ENCODE data around the gene ZNF574. TPM values are rescaled to one million over a fixed set of nuclear protein-coding genes. Genes with fewer than 3 reads are reported as not detected.

The ZNF574 gene
- total and polyA plus RNA-seq, 2 donors (not counting 3 experiments of a cell fraction or from before 2014, with no cell fraction given) = 13.6 to 15.3 TPM

DNA sequence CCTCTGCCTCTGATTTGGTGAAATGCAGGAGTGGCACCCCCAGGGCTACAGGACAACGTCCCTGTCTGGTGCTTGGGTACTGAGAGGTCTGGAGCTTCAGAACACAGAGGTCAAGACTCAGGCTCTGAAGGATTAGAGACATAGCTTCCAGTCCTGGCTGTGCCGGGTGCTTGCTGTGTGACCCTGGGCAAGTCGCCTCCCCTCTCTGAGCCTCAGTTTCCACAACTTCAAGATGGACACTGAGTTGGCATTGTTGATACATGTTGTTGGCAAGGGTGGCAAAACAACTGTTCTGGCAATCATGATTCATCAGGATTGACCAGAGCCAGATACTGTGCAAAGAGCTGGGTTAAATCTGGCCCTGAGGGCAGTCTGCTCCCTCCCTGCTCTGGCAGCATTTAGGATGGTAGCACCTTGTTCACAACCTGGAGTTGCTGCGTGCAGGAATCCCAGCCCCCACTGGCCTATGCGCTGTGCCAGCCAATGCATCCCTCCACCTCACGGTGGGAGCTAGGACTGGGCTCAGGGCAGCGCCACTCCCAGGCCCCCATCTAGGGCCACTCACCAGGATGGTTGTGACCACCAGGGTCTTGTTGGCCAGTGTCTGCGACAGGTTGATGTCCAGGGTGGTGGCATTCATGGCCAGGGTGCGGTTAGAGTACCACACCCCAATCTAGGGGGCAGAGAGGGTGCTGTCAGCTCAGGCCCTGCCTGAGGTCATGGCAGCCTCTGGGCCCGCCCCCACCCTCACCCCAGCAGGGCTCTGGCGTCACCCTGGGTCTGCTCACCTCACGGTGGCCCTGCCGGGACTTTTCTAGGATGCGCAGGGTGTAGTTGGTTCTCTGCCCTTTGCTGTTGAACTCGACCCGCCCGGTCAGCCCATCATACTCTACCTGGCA is 22.7 kb upstream of the ZNF574 start:
- no peak overlapping the region for H3K4me2 ChIP-seq (ENCODE audit: insufficient read depth, low read length)

More for the DNA sequence above, 22.7 kb upstream of the ZNF574 start:
- dilution Hi-C loops (cut with MboI; ENCODE audit: extremely low pct_ligation_motif_present, low sequenced_read_pairs) = no loop called here
- no peak overlapping the region for H3K27ac ChIP-seq (ENCODE audit: insufficient read depth, low read depth, low read length)
- H3K4me3 ChIP-seq (replicated peaks in 1 of 3; ENCODE audit: insufficient read depth in 1 of 3, low read depth in 1 of 3, low read length in 3 of 3) = no peak overlapping the region
- POLR2A ChIA-PET = no interaction called here
- TF ChIP-seq JUN (IDR thresholded peaks at IDR 0.05; ENCODE audit: borderline replicate concordance, insufficient read depth, insufficient read length, low read depth) (no peak), MYC (IDR thresholded peaks at IDR 0.05; ENCODE audit: low read depth, low read length) (no peak), EZH2 (IDR thresholded peaks at IDR 0.05; ENCODE audit: borderline replicate concordance, low read depth, low read length, severe bottlenecking) (no peak), FOS (IDR thresholded peaks at IDR 0.05; ENCODE audit: borderline replicate concordance, insufficient read depth, low read length) (no peak), POLR2A (IDR thresholded peaks at IDR 0.05; ENCODE audit: low read depth, low read length) (no peak), POLR2AphosphoS5 (IDR thresholded peaks at IDR 0.05; ENCODE audit: insufficient read depth, low read depth, low read length) (no peak), GATA2 (IDR thresholded peaks at IDR 0.05; ENCODE audit: insufficient read depth, insufficient read length, low read depth, low read length) (no peak)
- TF ChIP-seq, protein P1, sequence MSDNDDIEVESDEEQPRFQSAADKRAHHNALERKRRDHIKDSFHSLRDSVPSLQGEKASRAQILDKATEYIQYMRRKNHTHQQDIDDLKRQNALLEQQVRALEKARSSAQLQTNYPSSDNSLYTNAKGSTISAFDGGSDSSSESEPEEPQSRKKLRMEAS (IDR thresholded peaks at IDR 0.05; ENCODE audit: insufficient read depth, insufficient read length) = no peak
- TF ChIP-seq, protein P2, sequence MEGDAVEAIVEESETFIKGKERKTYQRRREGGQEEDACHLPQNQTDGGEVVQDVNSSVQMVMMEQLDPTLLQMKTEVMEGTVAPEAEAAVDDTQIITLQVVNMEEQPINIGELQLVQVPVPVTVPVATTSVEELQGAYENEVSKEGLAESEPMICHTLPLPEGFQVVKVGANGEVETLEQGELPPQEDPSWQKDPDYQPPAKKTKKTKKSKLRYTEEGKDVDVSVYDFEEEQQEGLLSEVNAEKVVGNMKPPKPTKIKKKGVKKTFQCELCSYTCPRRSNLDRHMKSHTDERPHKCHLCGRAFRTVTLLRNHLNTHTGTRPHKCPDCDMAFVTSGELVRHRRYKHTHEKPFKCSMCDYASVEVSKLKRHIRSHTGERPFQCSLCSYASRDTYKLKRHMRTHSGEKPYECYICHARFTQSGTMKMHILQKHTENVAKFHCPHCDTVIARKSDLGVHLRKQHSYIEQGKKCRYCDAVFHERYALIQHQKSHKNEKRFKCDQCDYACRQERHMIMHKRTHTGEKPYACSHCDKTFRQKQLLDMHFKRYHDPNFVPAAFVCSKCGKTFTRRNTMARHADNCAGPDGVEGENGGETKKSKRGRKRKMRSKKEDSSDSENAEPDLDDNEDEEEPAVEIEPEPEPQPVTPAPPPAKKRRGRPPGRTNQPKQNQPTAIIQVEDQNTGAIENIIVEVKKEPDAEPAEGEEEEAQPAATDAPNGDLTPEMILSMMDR (IDR thresholded peaks at IDR 0.05; ENCODE audit: extremely low read depth in 1 of 2, insufficient read depth in 1 of 2, low read depth in 1 of 2, low read length in 2 of 2) = no peak
- BruUV-seq (replicated peaks) = no TSS peak
- no peaks in the 10 kb centered on the region for H3K27me3 ChIP-seq (ENCODE audit: control insufficient read depth in 2 of 2, insufficient read depth in 2 of 2, low read length in 2 of 2)
- intact Hi-C loops (cut with micrococcal nuclease) = no loop called here
- no peak overlapping the region for H2AFZ ChIP-seq (ENCODE audit: low read depth, low read length)
- no peaks in the 10 kb centered on the region for H3K4me1 ChIP-seq (ENCODE audit: control insufficient read depth, extremely low read depth, insufficient read depth, low read length)
- H3K9me1 ChIP-seq (replicated peaks; ENCODE audit: control insufficient read depth, extremely low read depth, insufficient read depth, low read length) = no peaks in the 10 kb centered on the region
- FAIRE-seq = no peak
- H3K36me3 ChIP-seq (ENCODE audit: control insufficient read depth in 2 of 2, extremely low read depth in 1 of 2, insufficient read depth in 2 of 2, low read length in 2 of 2) = no peaks in the 10 kb centered on the region
- no peaks in the 10 kb centered on the region for H3K79me2 ChIP-seq (ENCODE audit: control insufficient read depth, insufficient read depth, low read length)
- CTCF ChIA-PET = interaction anchor here (0.8 to 1.3 kb wide), 2 partner anchors 15 to 18 kb away, joined by 3 to 6 read pairs; no protein-coding TSS in a partner anchor
- DNase-seq (ENCODE audit: low read depth, low spot score) = no peak
- H3K9me3 ChIP-seq (replicated peaks; ENCODE audit: control insufficient read depth, insufficient read depth, low read length) = no peaks in the 10 kb centered on the region
- H3K9ac ChIP-seq (replicated peaks; ENCODE audit: extremely low read depth, insufficient read depth, low read length) = no peak overlapping the region
- H4K20me1 ChIP-seq (replicated peaks; ENCODE audit: control insufficient read depth, extremely low read depth, insufficient read depth, low read length) = no peaks in the 10 kb centered on the region

All from endothelial cell of umbilical vein (primary cell).